Measurements from ENCODE around the gene EYS. TPM values are rescaled to one million over a fixed set of nuclear protein-coding genes. Genes with fewer than 3 reads are reported as not detected.

EYS gene
- total RNA-seq, 1 donor from 2014 or later: not detected

- intact Hi-C loops (cut with DNase I): no loop called here
- no peak for ATAC-seq
- DNase-seq (ENCODE audit: missing footprints): no peak
These were observed 1485.2 kb downstream of the EYS start for GRCh38 chr6:64221776-64222175.

DNA sequence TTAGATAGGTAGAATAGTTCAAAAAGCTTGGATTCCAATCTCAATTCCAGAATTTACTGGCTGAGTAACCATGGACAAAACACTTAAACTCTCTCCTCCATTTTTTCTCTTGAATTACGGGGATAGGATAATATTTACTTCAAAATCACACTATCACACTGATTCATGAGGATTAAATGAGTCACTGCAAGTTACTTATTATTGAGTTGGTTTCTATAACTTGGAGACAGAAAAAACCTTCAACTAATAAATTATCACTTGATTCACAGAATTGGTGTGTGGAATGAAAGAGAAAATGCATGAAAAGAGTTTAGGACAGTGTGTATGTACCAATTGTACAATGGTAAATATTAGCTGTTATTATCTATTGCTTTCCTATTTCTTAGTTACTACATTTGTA lies 1486.2 kb downstream of the EYS start:
- ATAC-seq (no peak), DNase-seq (ENCODE audit: missing footprints) (no peak)
- intact Hi-C loops (cut with DNase I): no loop called here

GRCh38 chr6:64217721-64218620 lies 1489.1 kb downstream of the EYS start:
- intact Hi-C loops (cut with DNase I): no loop called here
- peak; percentile 34 for ATAC-seq

DNA sequence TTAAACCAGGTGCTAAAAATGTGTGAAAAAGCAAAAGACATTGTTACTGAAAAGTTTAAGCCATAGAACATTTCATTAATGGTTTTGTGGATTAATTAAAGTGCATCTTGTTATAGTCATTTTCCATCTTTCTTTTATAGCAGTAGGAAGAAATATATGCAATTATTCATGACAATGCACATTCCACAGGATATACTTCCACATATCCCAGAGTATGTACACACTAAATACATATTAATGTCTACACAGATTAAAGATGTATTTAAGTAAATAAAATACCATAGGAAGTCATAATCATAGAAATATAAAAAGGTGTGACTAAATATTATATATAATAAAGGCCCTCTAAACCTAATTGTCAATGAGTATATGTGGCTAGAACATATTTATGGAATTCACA lies 1492.7 kb downstream of the EYS start:
- intact Hi-C loops (cut with DNase I): no loop called here
- ATAC-seq (no peak), DNase-seq (ENCODE audit: missing footprints) (no peak)

More at GRCh38 chr6:64217721-64218620, 1489.1 kb downstream of the EYS start:
- no peak for DNase-seq (ENCODE audit: missing footprints)

DNA sequence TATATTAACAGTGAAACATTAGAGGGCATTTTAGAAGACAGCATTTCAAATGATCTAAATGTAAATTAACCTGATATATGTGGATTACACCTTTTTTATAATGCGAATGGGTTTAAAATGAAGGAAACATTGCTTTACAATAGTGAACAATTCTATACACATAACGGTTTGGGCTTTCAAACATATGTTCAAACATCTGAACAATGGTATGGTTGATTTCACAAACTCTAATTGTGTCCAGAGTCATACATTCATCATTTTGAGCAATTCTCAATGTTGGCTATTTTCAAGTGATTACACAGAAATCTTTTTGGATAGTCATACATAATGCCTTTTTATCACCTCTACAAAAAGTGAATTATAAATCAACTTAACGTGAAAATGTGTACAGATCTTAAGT lies 1493.3 kb downstream of the EYS start:
- ATAC-seq: no peak
- intact Hi-C loops (cut with DNase I): no loop called here

GRCh38 chr6:64197246-64197645 lies 1509.8 kb downstream of the EYS start:
- intact Hi-C loops (cut with DNase I): no loop called here
- no peak for ATAC-seq
- no peak for DNase-seq (ENCODE audit: missing footprints)

More for the DNA sequence above, 1493.3 kb downstream of the EYS start:
- no peak for DNase-seq (ENCODE audit: missing footprints)

DNA sequence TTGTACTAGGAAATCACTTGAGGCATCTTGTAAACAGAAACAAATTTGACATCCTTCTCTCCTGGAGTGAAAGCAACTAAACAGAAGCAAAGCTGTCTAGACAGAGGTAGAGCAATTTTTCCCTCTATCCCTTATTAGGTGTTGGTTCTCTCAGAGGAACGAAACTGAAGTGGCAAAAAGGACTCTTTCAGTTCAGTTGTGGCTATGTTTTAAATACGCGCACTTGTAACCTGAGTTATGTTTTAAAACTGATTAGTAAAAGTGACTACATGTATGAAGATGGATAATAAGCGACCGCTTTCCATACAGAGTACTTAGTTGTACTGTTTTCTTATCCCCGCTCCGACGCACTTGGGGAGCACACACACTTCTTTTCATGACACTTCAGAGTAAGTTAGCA lies 1520.4 kb downstream of the EYS start:
- DNase-seq (ENCODE audit: missing footprints) (no peak), ATAC-seq (no peak)
- intact Hi-C loops (cut with DNase I): no loop called here

DNA sequence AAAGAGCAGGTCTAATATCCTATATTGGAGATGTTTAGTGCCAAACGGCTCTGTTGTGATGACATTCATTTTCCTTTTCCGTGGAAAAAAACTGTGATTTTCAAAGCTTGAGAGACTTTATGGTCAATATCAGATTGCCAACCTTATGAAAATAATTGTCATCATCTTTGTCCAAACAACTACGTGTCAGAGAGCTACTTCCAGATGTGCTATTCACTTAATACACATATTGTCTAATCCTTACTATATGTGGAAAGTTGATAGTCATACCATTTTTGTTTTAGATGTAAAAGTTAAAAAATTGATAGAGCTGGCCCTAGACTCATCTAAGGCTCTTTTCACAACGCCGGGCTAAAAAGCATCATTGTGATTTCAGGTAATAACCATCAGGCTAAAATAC lies 1521.4 kb downstream of the EYS start:
- intact Hi-C loops (cut with DNase I): no loop called here
- DNase-seq (ENCODE audit: missing footprints) (no peak), ATAC-seq (no peak)

- no peak for DNase-seq (ENCODE audit: missing footprints)
- ATAC-seq: no peak
- intact Hi-C loops (cut with DNase I): no loop called here
These were observed 1531.7 kb downstream of the EYS start for GRCh38 chr6:64175296-64175695.

DNA sequence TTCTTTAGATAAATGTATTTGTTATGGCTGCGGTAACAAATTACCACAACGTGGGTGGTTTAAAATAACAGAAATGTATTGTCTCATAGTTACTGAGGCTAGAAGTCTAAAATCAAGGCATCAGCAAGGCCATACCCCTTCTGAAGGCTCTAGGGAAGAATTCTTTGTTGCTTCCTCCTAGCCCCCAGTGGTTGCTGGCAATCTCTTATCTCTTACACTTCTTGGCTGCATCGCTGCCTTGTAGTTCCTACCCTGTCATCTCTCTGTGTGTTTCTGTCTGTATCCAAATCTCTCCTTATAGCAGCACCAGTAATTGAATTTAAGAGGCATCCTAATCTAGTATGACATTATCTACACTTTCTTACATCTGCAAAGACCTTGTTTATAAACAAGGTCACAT lies 1536.7 kb downstream of the EYS start:
- DNase-seq (ENCODE audit: missing footprints): no peak

GRCh38 chr6:64160486-64160885 lies 1546.5 kb downstream of the EYS start:
- ATAC-seq: no peak
- intact Hi-C loops (cut with DNase I): no loop called here
- DNase-seq (ENCODE audit: missing footprints): no peak

More for the DNA sequence above, 1536.7 kb downstream of the EYS start:
- intact Hi-C loops (cut with DNase I): no loop called here
- no peak for ATAC-seq

GRCh38 chr6:64155063-64155462 lies 1552.0 kb downstream of the EYS start:
- DNase-seq (ENCODE audit: missing footprints): no peak
- ATAC-seq: no peak
- intact Hi-C loops (cut with DNase I): no loop called here

DNA sequence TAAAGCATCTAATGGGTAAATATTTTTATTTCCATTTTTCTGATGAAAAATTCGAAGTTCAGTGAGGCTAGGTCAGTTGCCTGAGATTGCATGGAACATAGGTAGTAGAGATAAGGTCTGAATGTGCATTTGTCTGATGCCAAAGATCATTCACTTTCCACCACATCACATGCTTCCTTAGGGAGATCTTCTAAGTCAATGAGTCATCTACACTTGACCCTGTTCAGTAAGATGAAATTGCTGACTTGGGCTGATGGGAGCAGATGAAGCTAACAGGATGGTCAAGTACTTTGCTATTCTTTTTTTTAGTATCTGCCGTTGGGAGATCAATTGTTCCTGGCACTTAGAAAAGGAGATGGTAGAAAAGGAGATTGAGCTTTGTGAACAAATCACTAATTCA lies 1560.2 kb downstream of the EYS start:
- ATAC-seq: no peak
- intact Hi-C loops (cut with DNase I): no loop called here
- DNase-seq (ENCODE audit: missing footprints): no peak

DNA sequence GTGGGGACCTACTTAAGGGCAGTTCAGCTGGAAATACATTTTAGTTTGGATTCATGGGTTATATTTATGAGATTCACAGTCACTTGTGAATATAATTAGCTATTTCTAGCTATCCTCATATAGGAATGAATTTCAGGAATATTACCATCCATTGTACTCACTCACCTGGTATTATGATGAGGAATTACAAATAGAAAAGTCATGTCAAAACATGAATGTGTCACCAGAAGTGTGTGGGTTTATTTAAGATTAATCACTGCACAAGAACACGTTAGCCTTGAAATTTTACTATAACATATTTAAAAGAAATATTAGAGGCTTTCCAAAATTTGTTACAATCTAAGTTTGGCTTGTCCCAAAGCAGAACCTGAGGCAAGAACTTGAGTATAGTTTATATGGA lies 1560.9 kb downstream of the EYS start:
- ATAC-seq (no peak), DNase-seq (ENCODE audit: missing footprints) (no peak)
- intact Hi-C loops (cut with DNase I): no loop called here

DNA sequence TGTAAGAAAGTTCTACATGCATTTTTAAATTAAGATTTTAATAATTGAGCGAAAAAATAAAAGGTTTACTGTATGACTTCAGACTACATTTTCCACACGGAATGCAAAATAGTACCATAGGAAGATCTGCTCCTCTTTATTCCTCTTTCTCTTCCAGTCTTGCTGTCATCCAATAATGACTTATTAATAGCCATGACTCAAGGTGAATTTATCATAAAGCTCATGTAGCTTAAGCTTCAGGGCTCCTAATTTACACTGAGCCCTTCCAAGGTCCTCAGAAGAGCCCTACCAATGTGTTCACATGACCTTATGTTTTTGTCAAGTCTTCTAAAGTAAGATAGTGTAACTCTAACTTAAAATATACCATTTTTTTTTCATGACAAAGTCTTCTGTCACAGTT lies 1561.4 kb downstream of the EYS start:
- ATAC-seq (no peak), DNase-seq (ENCODE audit: missing footprints) (no peak)
- intact Hi-C loops (cut with DNase I): no loop called here

DNA sequence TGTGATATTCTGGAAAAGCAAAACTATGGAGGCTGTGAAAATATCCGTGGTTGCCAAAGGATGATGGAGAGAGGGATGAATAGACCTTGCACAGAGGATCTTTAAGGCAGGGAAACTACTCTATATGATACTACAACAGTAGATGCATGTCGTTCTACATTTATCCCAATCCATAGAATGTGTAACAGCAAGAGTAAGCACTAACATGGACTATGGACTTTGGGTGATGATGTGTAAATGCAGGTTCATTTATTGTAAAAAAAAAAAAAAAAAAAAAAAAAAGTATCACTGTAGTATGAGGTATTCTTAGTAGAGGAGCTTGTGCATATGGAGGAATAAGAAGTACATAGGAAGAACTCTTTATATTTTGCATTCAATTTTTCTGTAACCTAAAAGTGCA lies 1563.9 kb downstream of the EYS start:
- intact Hi-C loops (cut with DNase I): no loop called here
- ATAC-seq: no peak
- no peak for DNase-seq (ENCODE audit: missing footprints)

DNA sequence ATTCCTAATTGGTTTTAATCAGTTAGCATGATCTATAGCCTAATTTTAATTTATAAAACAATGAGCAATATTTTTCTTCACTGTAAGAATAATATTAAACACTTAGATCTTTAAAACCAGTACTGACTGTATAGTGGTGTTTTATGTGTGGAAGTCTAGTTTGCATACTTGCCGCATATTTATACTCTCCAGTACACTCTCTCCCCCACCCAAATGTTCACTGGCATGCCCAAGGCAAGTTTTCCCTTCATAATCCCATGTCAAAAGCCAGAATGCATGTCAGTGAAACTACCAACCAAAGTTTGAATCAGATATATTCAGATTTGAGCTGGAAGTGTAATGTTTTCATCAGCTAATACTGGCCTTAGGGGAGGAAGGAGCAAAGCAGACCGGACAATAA lies 1565.3 kb downstream of the EYS start:
- intact Hi-C loops (cut with DNase I): no loop called here
- ATAC-seq (no peak), DNase-seq (ENCODE audit: missing footprints) (no peak)

DNA sequence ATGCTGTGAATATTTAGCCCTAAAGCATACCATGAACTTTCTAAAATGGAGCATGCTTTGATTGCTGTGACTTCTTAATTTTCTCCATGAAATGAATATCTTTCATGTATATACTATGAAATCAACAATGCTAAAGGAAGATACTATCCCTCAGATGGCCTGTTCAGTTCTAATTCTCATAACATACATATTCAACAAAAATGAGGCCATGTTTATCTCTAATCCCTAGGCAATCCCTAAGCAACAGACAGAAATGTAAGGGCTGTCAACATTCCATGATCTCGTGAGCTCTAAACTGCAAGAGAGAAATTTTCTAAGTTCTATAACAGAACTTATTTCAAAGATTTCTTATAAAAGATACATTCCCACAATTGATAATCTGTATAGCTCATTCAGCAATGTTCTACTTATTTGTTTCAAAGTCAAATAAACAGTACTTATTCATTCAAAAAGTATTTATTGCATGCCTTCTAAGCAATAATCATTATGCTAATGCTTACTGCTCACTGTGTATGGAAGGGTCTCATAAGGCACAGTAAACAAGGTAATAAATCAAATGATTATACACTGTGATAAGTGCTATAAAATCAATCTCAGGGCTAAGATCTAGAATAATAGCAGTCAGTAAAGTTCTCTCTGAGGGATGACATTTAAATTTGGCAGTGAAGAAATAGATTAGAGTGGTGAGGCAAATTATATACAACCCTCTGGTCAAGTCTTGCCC lies 1578.6 kb downstream of the EYS start:
- DNase-seq (ENCODE audit: missing footprints) (no peak), ATAC-seq (no peak)
- intact Hi-C loops (cut with DNase I): no loop called here

DNA sequence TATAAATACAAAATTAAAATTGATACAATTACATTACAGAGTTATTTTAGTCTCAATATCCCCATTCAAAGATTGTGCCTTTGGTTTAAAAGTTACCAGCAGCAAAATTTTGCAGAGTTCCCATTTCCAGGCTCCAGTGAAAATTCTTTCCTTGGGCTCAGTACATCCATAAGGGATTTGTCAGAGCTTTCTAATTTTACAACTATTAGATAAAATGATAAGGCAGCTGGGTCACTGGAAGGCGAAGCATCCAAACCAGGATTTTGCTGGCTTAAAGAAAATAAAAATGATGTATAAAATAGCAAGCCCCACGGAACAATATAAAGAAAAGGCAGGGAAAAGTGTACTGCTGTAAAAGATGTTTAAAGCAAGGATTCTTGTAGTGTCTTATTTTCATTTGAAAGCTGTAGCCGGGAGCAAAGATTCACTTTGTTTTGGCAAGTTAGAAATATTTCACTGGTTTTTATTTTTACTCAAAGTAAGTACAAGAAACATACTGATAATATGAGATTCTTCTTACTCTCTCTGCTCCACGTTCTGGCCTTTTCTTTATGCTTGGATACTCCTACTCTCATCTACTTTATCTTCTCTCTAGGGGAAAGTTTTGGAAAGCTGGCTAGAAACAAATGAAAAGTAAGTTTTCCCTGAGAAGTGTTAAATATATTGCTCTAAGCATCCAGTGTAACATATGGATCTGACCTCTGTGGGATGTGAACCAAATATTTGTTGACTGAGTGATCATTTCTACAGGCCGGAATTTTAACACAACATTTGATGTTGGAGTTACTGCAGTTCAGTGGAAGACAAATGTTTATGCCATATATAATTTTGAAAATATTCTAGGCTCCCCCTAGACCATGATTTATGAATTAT lies 1583.0 kb downstream of the EYS start:
- DNase-seq (ENCODE audit: missing footprints) (no peak), ATAC-seq (no peak)
- intact Hi-C loops (cut with DNase I): no loop called here
